COLO829 (cell line): ENCODE measurements around the gene RAP2C.

ENCODE experiments used
- DNase-seq: peaks from one replicate; pipeline ENCODE4 v3.0.0; 2012; ENCODE audit warnings: low spot score

Gene RAP2C

DNA sequence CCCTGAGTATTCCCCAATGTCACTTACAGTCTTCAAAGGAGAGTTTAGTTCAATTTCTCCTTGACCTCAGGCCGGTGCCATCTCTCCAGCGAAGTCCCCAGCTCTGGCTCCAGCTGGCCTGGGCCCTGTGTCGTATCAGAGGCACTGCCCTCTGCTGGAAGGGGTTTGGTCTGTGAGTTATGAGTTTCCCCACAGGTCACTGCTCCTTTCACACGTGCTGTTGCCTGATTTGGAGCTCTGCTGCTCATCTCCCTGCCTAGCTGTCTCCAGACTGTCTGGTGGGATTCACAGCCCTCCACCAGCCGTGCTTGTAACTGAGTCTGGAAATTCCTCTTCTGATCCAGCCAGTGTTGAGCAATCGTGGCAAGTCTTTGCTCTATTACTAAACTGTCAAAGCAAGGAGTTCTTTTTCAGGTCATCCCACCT, at the start of gene RAP2C:
TSS of gene RAP2C (minus strand) at position 105 of the 426 bp plus-strand sequence. CDS start 2,179 bp downstream, outside the sequence.
- peak; percentile 74 for DNase-seq

GRCh38 chrX:132267392-132267791, 48.1 kb upstream of the RAP2C start:
- no peak for DNase-seq

GRCh38 chrX:132266583-132267355, 47.5 kb upstream of the RAP2C start:
- no peak for DNase-seq

- no peak for DNase-seq
Measured at GRCh38 chrX:132263127-132263526, 43.9 kb upstream of the RAP2C start.

- DNase-seq = no peak
Measured at GRCh38 chrX:132258509-132258908, 39.3 kb upstream of the RAP2C start.

GRCh38 chrX:132257116-132257515, 37.9 kb upstream of the RAP2C start:
- no peak for DNase-seq

GRCh38 chrX:132236121-132236520, 16.9 kb upstream of the RAP2C start:
- DNase-seq = no peak

GRCh38 chrX:132235488-132235887, 16.2 kb upstream of the RAP2C start:
- DNase-seq = no peak

- no peak for DNase-seq
Measured at GRCh38 chrX:132231587-132231986, 12.3 kb upstream of the RAP2C start.

DNA sequence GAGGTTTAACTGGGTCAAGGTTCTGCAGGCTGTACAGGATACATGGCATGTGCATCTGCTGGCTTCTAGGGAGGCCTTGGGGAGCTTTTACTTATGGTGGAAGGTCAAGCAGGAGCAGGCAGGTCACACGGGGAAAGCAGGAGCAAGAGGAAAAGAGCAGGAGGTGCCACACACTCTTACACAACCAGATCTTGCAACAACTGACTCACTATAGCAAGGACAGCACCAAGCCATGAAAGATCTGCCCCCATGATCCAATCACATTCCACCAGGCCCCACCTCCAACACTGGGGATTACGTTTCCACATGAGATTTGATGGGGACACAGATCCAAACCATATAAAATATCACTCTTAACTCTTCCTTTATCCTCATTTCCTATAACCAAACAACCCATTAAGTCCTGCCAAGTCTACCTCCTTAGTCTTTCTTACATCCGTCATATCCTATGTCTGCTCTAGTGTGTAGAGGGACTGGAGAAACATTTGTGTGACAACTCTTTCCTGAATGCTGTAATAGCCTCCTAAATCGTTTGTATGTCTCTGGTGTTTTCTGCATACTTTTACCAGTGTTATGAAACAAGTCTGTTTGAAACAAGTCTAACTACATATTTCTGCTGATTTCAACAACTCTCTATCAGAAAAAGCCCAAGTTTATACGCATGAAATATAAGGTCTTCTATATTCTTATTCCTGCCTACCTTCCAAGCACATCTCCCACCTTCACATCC, 8.3 kb upstream of the RAP2C start:
- no peak for DNase-seq

DNA sequence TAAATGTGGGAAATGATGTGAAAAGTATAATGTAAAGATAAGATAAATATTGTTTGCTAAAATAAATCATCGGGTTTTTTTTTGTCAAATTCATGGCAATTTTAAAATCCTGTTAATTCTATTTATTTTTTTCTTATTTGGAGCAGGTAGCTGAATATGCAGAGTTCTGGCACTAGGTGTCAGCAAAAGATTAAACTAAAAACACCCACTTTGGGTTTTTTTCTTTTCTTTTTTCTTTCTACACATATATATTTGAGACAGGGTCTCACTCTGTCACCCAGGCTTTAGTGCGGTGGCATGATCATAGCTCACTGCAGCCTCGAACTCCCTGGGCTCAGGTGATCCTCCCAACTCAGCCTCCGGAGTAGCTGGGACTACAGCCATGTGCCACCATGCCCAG, 6.9 kb upstream of the RAP2C start:
- DNase-seq = no peak

DNA sequence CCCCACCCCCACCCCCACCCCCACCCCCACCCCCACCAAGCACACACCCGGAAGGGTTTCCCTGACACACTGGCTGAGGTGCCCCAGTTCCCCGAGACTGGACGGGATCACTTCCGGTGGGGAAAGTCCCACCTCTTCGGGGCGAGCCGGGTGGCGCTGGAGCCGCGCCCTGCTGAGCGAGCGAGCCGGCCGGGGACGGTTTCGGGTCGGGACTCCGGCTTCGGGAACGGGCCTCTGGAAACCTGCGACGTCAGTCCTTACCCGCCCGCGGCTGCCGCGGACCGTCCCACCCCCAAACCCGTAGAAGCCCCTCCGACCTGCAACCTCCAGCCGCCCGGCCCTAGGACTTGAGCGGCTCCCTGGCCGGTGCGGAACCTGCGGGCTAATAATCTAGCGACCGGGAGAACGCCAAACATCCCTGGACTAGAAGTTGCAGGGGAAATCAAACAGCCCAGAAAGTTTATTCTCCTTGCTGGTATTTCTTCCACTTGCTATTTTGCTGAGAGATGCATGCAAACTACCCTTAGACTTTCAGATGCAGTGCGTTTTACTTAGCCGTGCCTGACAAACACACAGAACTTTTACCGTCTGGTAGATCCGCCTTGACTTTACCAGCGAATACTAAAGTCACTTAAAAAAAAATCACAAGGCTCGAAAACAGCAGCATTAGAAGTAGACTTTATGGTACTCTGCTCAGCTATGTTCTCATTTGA, 991 bp downstream of the RAP2C start:
- DNase-seq = peak; percentile 94

- DNase-seq = peak; percentile 82
Measured at GRCh38 chrX:132217203-132218073, 1.8 kb downstream of the RAP2C start.

- no peak for DNase-seq
Measured at GRCh38 chrX:132216806-132217202, 2.4 kb downstream of the RAP2C start.

DNA sequence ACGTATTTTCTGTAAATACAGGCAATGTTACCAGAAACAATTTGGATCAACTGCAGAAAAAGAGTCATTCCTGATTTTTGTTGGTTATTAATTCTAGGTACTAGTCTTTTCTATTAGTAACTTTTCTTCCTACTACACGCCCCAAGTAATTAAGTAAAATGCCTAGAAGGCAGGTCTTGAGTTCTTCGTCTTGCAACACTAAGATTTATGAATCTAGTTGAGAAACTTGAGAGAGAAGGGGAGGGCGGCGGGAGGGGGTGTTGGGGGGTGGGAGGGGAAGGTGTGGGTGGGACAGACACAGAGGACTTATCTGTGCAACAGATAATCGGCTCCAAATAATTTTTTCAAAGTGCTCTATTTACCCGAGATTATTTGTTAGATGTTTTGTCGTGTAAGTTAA, 3.0 kb downstream of the RAP2C start:
- no peak for DNase-seq

DNA sequence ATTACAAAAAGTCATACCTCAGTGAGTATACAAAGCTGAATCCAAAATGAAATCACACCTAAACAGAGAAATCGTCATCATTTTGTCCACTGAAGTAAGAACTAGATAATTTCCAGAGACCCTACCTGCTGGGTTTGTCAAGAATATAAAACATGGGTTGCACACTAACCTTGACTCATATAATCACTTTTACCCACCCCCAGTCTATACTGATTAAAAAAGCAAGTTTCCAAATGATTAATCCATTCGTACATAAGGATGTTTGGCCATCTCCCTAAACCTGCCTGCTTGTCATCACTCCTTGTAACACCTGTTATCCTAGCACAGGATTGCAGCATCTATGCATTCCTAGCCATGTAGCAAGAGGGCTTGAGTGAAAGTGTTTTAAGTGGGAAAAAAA, 4.7 kb downstream of the RAP2C start:
- DNase-seq = no peak

DNA sequence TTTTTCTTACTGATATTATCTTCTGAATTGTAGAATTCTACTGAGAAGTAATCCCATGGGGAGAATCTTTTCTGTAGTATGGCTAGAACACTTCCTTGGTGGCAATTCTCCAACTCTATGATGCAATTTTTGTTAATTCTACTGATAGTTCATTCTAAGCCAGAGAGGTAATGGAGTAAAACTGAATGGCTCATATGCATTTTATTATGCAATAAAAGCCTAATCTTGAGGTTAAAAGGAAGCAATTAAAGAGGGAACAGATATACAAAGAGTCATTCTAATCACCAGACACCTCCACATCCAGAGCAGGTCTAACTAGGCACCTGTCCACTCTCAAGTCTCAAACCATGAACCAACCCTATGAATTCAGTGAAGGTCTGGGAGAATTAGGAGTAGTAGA, 9.7 kb downstream of the RAP2C start:
- no peak for DNase-seq

- DNase-seq = no peak
Measured at GRCh38 chrX:132208422-132208821, 10.8 kb downstream of the RAP2C start.

GRCh38 chrX:132207996-132208395, 11.3 kb downstream of the RAP2C start:
- no peak for DNase-seq

DNA sequence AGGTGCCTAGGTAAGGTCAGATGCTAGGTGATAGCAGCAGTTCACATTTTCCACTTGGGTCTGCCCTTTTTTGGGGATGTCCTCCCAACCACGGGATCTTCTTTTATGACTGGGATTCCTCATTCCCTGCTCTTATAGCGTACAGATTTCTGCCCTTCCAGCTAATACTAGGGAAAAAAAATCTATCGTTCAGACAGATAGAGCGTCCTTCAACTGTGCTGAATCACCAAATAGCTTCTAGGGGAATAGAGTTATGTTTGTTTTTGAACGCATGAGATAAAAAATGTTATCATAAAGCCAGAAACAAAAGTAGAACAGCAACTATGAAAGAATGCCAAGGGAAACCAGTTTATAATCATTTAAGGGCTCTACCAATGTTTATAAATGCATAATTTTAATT, 13.0 kb downstream of the RAP2C start:
- DNase-seq = no peak

- no peak for DNase-seq
Measured at GRCh38 chrX:132204629-132205028, 14.6 kb downstream of the RAP2C start.

- DNase-seq = no peak
Measured at GRCh38 chrX:132200976-132201375, 18.3 kb downstream of the RAP2C start.
